OCI-LY1 (cell line): ENCODE results near the gene CCNJL.

Source experiments
- CTCF ChIP-seq: fragments of 200-600 bp; sonication (generic), shearing (Covaris generic); IDR thresholded peaks from 2 replicates; pipeline ENCODE4 v1.5.1; 2017; ENCODE audit warnings: mild to moderate bottlenecking, antibody characterized with exemption, low read length, moderate library complexity, mixed read lengths
- EZH2 ChIP-seq: fragments of 200-600 bp; sonication (generic), shearing (Covaris generic); IDR thresholded peaks from 2 replicates; pipeline ENCODE4 v1.8.0; 2017; ENCODE audit warnings: borderline replicate concordance, mixed run types, mild to moderate bottlenecking, antibody characterized with exemption, low read length, moderate library complexity, mixed read lengths

- TF ChIP-seq CTCF (no peak), EZH2 (no peak)
Observed at GRCh38 chr5:160250226-160250625, 62.1 kb downstream of the CCNJL start.
